ENCODE results near the gene DENR. TPM values are rescaled to one million over a fixed set of nuclear protein-coding genes. Genes with fewer than 3 reads are reported as not detected.

Gene DENR
- total and polyA plus RNA-seq, 2 of the 8 experiments (the other 6 are each of a cell fraction or from before 2014, with no cell fraction given) = 26.9 to 84.0 TPM

DNA sequence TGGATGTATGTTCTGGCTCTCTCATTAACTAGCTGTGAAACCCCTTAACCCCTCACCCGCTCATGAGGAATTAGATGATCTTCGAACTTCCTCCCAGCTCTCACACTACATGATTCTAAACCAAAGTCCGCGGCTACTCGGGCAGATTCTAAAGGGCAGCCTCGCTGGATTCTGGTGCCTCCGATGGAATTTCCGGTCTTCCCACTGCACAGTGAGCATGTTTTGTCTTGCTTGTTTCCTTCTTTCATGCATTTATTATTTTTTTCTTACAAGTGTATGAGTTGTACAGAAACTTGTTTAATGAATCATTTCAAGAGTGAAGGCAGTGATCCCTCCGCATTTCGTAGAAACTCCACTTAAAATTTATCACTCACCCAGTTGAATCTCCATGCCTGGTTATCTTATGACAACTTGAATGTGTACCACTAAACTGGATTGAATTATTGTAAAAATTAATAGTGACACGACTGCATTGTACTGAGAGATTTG is 31.5 kb upstream of the DENR start:
- H3K4me3 ChIP-seq (ENCODE audit: extremely low read depth in 1 of 4, insufficient read depth in 2 of 4, low read depth in 3 of 4, low read length in 4 of 4) = no peak overlapping the region
- DNase-seq (ENCODE audit: low read depth in 1 of 2, low spot score in 2 of 2) = no peak
- no peak overlapping the region for H2BK20ac ChIP-seq (ENCODE audit: low read length)
- H3K27ac ChIP-seq (ENCODE audit: low read depth, low read length) = no peak overlapping the region
- no peaks in the 10 kb centered on the region for H3K4me1 ChIP-seq (replicated peaks in 1 of 4; ENCODE audit: control insufficient read depth in 3 of 4, insufficient read depth in 4 of 4, low read length in 3 of 4)
- H4K8ac ChIP-seq (ENCODE audit: extremely low read depth, insufficient read depth, low read length) = no peak overlapping the region
- H3K79me1 ChIP-seq (ENCODE audit: low read depth, low read length) = no peaks in the 10 kb centered on the region
- no peaks in the 10 kb centered on the region; the same call in 1 of the 2 replicates for H3K23me2 ChIP-seq (ENCODE audit: low read depth, low read length)
- no peak overlapping the region for H3K14ac ChIP-seq (ENCODE audit: insufficient read length)
- H2BK120ac ChIP-seq (replicated peaks; ENCODE audit: low read depth, low read length) = no peak overlapping the region
- no peaks in the 10 kb centered on the region for H4K20me1 ChIP-seq (replicated peaks in 1 of 2; ENCODE audit: control insufficient read depth in 1 of 2, insufficient read depth in 2 of 2, low read length in 2 of 2)
- POLR2A ChIA-PET (ENCODE audit: partially characterized antibody) = no interaction called here
- no peak overlapping the region for H2BK12ac ChIP-seq (ENCODE audit: low read depth, low read length)
- no peaks in the 10 kb centered on the region for H3K9me3 ChIP-seq (ENCODE audit: insufficient read depth in 2 of 2, low read depth in 1 of 2, low read length in 1 of 2)
- TF ChIP-seq FOSL1 (IDR thresholded peaks at IDR 0.05; ENCODE audit: insufficient read depth, low read depth, low read length) (no peak), EP300 (IDR thresholded peaks at IDR 0.05; ENCODE audit: borderline replicate concordance in 1 of 2, low read depth in 2 of 2, low read length in 2 of 2) (no peak), HDAC6 (IDR thresholded peaks at IDR 0.05; ENCODE audit: low read depth, low read length) (no peak), EGR1 (IDR thresholded peaks at IDR 0.05; ENCODE audit: borderline replicate concordance, low read depth, low read length) (no peak), USF2 (IDR thresholded peaks at IDR 0.05; ENCODE audit: low read length) (no peak), TBP (IDR thresholded peaks at IDR 0.05; ENCODE audit: low read depth, low read length) (no peak), CEBPB (IDR thresholded peaks at IDR 0.05; ENCODE audit: low read depth, low read length) (no peak), CHD1 (IDR thresholded peaks at IDR 0.05; ENCODE audit: low read depth, low read length) (no peak), ATF2 (IDR thresholded peaks at IDR 0.05; ENCODE audit: low read length) (no peak)
- no peaks in the 10 kb centered on the region for H3K79me2 ChIP-seq (ENCODE audit: control insufficient read depth in 1 of 2, insufficient read depth in 2 of 2, low read length in 2 of 2)
- no peak for FAIRE-seq
- H2AFZ ChIP-seq (ENCODE audit: low read length) = no peak overlapping the region
- H4K91ac ChIP-seq (replicated peaks; ENCODE audit: insufficient read length, low read length) = no peak overlapping the region
- CTCF ChIA-PET (ENCODE audit: partially characterized antibody) = interaction anchor here (1.4 to 1.9 kb wide), 2 partner anchors 14 to 31 kb away, joined by 3 to 4 read pairs; partner anchors contain the start of gene DENR
- no peaks in the 10 kb centered on the region; a peak in 1 of 7 replicates for H3K27me3 ChIP-seq (replicated peaks in 1 of 4; ENCODE audit: control insufficient read depth in 3 of 4, extremely low read depth in 1 of 4, insufficient read depth in 3 of 4, low read length in 3 of 4)
- no peaks in the 10 kb centered on the region for H3K36me3 ChIP-seq (ENCODE audit: control insufficient read depth in 2 of 4, insufficient read depth in 4 of 4, low read length in 3 of 4)
- no peak overlapping the region for H3K56ac ChIP-seq (replicated peaks; ENCODE audit: insufficient read length, low read depth, low read length)
- no peak overlapping the region for H2BK15ac ChIP-seq (ENCODE audit: low read length)
- H4K5ac ChIP-seq (ENCODE audit: insufficient read length, low read depth, low read length) = no peak overlapping the region
- no peak overlapping the region for H3K18ac ChIP-seq (ENCODE audit: extremely low read depth, low read length)
- 83% methylated on average over 11 of the region's 11 CpGs; no CpG with 5 or more reads in 1 of the 2 experiments for WGBS, 2 experiments (ENCODE audit: extremely low coverage in 1 of 2, insufficient coverage in 1 of 2, insufficient read length in 1 of 2, insufficient replicate concordance in 2 of 2, low coverage in 1 of 2, low lambda C conversion rate in 2 of 2, missing lambda C conversion rate in 1 of 2)
- no peak overlapping the region for H3K4me2 ChIP-seq (ENCODE audit: insufficient read depth in 1 of 2, low read depth in 2 of 2, low read length in 2 of 2)
- no peak overlapping the region for H2AK5ac ChIP-seq (ENCODE audit: low read depth, low read length)
- no peak overlapping the region for H2BK5ac ChIP-seq (ENCODE audit: low read depth, low read length)
- no peak overlapping the region for H3K9ac ChIP-seq (replicated peaks in 1 of 4; ENCODE audit: extremely low read depth in 1 of 4, low read depth in 3 of 4, low read length in 3 of 4)
- no peak overlapping the region for H3K23ac ChIP-seq (ENCODE audit: insufficient read length)
- H3K4ac ChIP-seq (replicated peaks; ENCODE audit: insufficient read length, low read depth, low read length) = no peak overlapping the region

All from H1 (cell line).